Iris pigment epithelial cell (primary cell): ENCODE results near the gene CR1.
"Not testable (repeated sequence)": the region's sequence is repeated elsewhere in the genome, so short reads cannot be mapped to it uniquely, and the experiment has no call there.

Experiments used
- DNase-seq: peaks from one replicate; pipeline ENCODE4 v3.0.0-alpha.2; 2011; ENCODE audit warnings: low read depth

CR1 gene

GRCh38 chr1:207503950-207504349 lies 8.0 kb downstream of the CR1 start:
- no peak for DNase-seq

- DNase-seq = no peak
Measured at GRCh38 chr1:207504438-207504837, 8.5 kb downstream of the CR1 start.

- DNase-seq = no peak
Measured at GRCh38 chr1:207510444-207510843, 14.5 kb downstream of the CR1 start.

GRCh38 chr1:207514890-207515289 lies 18.9 kb downstream of the CR1 start:
- no peak for DNase-seq

- DNase-seq = no peak
Measured at GRCh38 chr1:207516729-207517128, 20.8 kb downstream of the CR1 start.

- no peak for DNase-seq
Measured at GRCh38 chr1:207518608-207519236, 22.8 kb downstream of the CR1 start.

GRCh38 chr1:207519505-207520399 lies 23.8 kb downstream of the CR1 start:
- no peak for DNase-seq

- DNase-seq = not testable (repeated sequence)
Measured at GRCh38 chr1:207520400-207521345, 24.7 kb downstream of the CR1 start.

- DNase-seq = not testable (repeated sequence)
Measured at GRCh38 chr1:207525239-207525638, 29.3 kb downstream of the CR1 start.

GRCh38 chr1:207528401-207528800 lies 32.4 kb downstream of the CR1 start:
- not testable (repeated sequence) for DNase-seq

- not testable (repeated sequence) for DNase-seq
Measured at GRCh38 chr1:207536263-207536662, 40.3 kb downstream of the CR1 start.

GRCh38 chr1:207546677-207547357 lies 50.9 kb downstream of the CR1 start:
- not testable (repeated sequence) for DNase-seq

GRCh38 chr1:207554823-207555222 lies 58.9 kb downstream of the CR1 start:
- DNase-seq = not testable (repeated sequence)

GRCh38 chr1:207565546-207566468 lies 69.8 kb downstream of the CR1 start:
- peak; percentile 17 for DNase-seq

GRCh38 chr1:207571926-207572325 lies 76.0 kb downstream of the CR1 start:
- not testable (repeated sequence) for DNase-seq

- DNase-seq = not testable (repeated sequence)
Measured at GRCh38 chr1:207573074-207573473, 77.1 kb downstream of the CR1 start.

- not testable (repeated sequence) for DNase-seq
Measured at GRCh38 chr1:207575381-207575780, 79.4 kb downstream of the CR1 start.

GRCh38 chr1:207578796-207579435 lies 83.0 kb downstream of the CR1 start:
- DNase-seq = no peak

GRCh38 chr1:207579436-207579799 lies 83.5 kb downstream of the CR1 start:
- peak; percentile 78 for DNase-seq
